Measurements from ENCODE around the gene TMEM259.

Gene TMEM259

GRCh38 chr19:962683-963400 lies 58.1 kb downstream of the TMEM259 start:
- ATAC-seq (no peak), DNase-seq (ENCODE audit: low spot score in 2 of 2) (no peak)
- no peaks in the 10 kb centered on the region for H3K9me3 Mint-ChIP-seq
- H3K36me3 Mint-ChIP-seq, result peaks cover 54% of the 10 kb centered on the region
- peaks cover 6% of the 10 kb centered on the region for H3K4me1 Mint-ChIP-seq
- H3K4me3 Mint-ChIP-seq, result no peak overlapping the region
- no peak overlapping the region for H3K27ac Mint-ChIP-seq

- Mint-ChIP-seq H3K36me3 (peaks cover 46% of the 10 kb centered on the region), H3K4me3 (no peak overlapping the region), H3K27ac (no peak overlapping the region), H3K4me1 (peaks cover 6% of the 10 kb centered on the region), H3K9me3 (no peaks in the 10 kb centered on the region)
- ATAC-seq (no peak), DNase-seq (ENCODE audit: low spot score in 2 of 2) (no peak)
These were observed 58.9 kb downstream of the TMEM259 start for GRCh38 chr19:961866-962620.

GRCh38 chr19:960601-960938 lies 60.4 kb downstream of the TMEM259 start:
- peaks cover 32% of the 10 kb centered on the region for H3K36me3 Mint-ChIP-seq
- ATAC-seq (no peak), DNase-seq (ENCODE audit: low spot score in 2 of 2) (no peak)
- no peak overlapping the region for H3K4me3 Mint-ChIP-seq
- H3K9me3 Mint-ChIP-seq, result no peaks in the 10 kb centered on the region
- peaks cover 6% of the 10 kb centered on the region for H3K4me1 Mint-ChIP-seq
- H3K27ac Mint-ChIP-seq, result no peak overlapping the region

GRCh38 chr19:960020-960419 lies 60.9 kb downstream of the TMEM259 start:
- no peaks in the 10 kb centered on the region for H3K9me3 Mint-ChIP-seq
- no peak for ATAC-seq
- no peak for DNase-seq (ENCODE audit: low spot score in 2 of 2)
- H3K27ac Mint-ChIP-seq, result no peak overlapping the region
- peaks cover 6% of the 10 kb centered on the region for H3K4me1 Mint-ChIP-seq
- H3K36me3 Mint-ChIP-seq, result peaks cover 26% of the 10 kb centered on the region
- no peak overlapping the region for H3K4me3 Mint-ChIP-seq

Measured in stimulated activated effector memory CD8-positive, alpha-beta T cell treated with anti-CD3 and anti-CD28 coated beads, Interleukin-12 subunit alpha, Interleukin-12 subunit beta, amount 100 ng/mL, for 72 hours (primary cell).